ENCODE data around the gene GLMP. TPM values are rescaled to one million over a fixed set of nuclear protein-coding genes. Genes with fewer than 3 reads are reported as not detected.

Gene GLMP
- polyA plus RNA-seq, 1 experiment: 41.1 TPM

DNA sequence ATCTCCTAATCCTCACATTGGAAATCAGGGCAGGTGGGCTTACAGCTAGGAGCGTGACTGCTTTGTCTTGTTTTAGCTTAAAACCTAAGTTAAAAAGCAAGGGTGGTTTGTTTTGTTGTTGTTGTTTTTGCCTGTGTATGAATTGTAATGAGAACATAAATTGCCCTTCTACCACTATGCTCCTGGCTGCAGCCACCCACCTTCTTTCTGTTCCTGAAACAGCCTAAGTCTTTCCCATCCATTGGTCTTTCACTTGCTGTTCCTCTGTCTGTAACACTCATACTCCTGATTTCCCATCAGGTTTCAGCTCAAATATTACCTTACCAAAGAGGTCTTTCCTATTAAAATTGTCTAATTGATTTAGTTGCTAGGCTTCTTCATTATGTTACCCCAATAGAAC lies 12.0 kb downstream of the GLMP start:
- Histone ChIP-seq H3K4me3 (ENCODE audit: low read depth, low read length) (peak overlapping the region; percentile 90), H3K36me3 (ENCODE audit: control insufficient read depth, insufficient read depth, low read length) (no peaks in the 10 kb centered on the region; the same call in none of the 2 replicates), H3K27me3 (ENCODE audit: control insufficient read depth, insufficient read depth, low read length) (no peaks in the 10 kb centered on the region)
- ChIA-PET CTCF (interaction anchor here (1.4 to 1.6 kb wide), 2 partner anchors 12 to 76 kb away, joined by 3 to 7 read pairs; partner anchors contain the start of gene GLMP), POLR2A (no interaction called here)
- DNase-seq (ENCODE audit: low read depth): no peak
- TF ChIP-seq, protein P1, sequence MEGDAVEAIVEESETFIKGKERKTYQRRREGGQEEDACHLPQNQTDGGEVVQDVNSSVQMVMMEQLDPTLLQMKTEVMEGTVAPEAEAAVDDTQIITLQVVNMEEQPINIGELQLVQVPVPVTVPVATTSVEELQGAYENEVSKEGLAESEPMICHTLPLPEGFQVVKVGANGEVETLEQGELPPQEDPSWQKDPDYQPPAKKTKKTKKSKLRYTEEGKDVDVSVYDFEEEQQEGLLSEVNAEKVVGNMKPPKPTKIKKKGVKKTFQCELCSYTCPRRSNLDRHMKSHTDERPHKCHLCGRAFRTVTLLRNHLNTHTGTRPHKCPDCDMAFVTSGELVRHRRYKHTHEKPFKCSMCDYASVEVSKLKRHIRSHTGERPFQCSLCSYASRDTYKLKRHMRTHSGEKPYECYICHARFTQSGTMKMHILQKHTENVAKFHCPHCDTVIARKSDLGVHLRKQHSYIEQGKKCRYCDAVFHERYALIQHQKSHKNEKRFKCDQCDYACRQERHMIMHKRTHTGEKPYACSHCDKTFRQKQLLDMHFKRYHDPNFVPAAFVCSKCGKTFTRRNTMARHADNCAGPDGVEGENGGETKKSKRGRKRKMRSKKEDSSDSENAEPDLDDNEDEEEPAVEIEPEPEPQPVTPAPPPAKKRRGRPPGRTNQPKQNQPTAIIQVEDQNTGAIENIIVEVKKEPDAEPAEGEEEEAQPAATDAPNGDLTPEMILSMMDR (IDR thresholded peaks at IDR 0.05; ENCODE audit: insufficient read depth, low read depth, low read length): no peak

DNA sequence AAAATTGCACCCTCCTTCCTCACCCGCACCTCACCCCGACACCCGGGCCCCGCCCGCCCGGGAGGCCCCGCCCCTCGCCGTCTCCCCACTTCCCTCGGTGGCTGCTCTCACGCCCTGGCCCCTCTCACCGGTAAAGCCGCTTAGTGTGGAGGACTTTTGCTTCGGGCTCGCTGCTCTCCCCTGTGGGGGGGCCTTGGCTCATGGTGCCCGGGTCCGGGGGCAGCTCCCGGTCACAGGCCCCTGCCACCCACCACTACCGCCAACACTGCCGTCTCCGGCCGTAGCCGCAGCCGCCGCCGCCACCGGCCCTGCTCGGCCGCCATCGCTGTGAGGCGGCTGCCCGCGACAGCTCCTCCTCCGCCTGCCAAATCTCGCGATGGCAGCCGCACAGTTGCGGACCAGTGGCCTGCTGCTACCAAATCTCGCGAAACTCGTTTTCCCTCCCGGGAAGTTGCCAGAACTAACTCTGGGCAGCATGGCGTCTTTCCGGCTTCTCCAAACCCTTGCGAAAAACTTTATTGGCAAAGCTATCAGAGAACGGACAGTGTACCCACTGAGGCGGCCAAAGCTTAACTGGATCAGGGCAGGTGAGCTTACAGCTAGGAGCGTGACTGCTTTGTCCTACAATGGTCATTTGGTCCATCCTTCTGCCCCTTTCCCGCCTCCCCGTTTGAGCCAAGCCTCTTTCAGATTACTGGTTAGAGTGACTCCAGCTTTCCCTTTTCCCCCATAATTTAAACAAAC lies 12.8 kb downstream of the GLMP start, which contains the start of gene SMG5:
SMG5 (minus strand) TSS at position 347 of the 744 bp plus-strand sequence; CDS start at position 202, 145 bp downstream.
- CTCF ChIA-PET: interaction anchor here (0.6 to 1.6 kb wide), 8 partner anchors 9 to 183 kb away, joined by 3 to 7 read pairs (median 3); partner anchors contain the start of gene GLMP
- Histone ChIP-seq H3K4me3 (ENCODE audit: low read depth, low read length) (peak within 1 kb of the TSS; percentile 90), H3K36me3 (ENCODE audit: control insufficient read depth, insufficient read depth, low read length) (peaks cover 2% of the 10 kb centered on the region), H3K27me3 (ENCODE audit: control insufficient read depth, insufficient read depth, low read length) (no peaks in the 10 kb centered on the region)
- peak; percentile 87 for DNase-seq (ENCODE audit: low read depth)
- POLR2A ChIA-PET: interaction anchor here (0.6 to 1.2 kb wide), 3 partner anchors 20 to 70 kb away, joined by 3 to 5 read pairs (median 5); partner anchors contain the start of gene PMF1
- TF ChIP-seq, protein P1 (IDR thresholded peaks at IDR 0.05; ENCODE audit: insufficient read depth, low read depth, low read length): no peak

DNA sequence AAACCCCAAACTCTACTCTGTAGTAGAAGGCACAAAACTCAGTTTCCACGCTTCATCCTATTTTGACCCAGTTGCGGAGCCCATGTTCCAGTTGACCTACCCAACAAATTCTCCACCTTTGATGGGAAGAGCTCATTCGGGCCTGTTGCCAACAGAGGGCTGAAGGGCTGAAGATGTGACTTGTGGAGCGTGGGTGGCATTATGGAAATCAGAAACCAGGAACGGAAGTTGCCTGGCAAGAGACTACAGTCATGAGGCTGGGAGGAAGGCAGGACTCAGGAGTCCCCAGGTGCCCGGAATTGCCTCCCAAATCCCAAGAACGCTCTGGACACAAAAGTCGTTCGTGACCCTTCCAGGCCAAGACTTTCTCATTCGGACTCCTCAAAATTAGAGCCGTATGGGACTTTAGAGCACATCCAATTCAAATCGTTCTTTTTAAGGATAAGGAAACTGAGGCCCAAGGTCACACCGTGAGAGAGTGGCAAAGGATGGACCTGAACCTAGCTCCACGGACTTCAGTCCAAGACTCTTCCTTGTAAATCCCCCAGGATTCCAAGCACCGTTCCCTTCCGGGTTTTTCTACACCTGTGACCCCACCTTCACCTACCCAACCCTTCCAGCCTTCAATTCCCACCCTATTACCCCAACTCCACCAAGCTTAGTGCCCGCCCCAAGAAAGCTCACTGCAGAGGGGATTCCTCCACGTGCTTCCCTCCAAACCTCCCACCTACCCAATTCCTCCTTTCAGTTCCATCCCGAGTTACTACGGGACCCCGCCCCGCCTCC lies 13.6 kb downstream of the GLMP start:
- CTCF ChIA-PET: interaction anchor here (0.6 to 1.8 kb wide), 7 partner anchors 8 to 182 kb away, joined by 3 to 6 read pairs (median 3); no protein-coding TSS in a partner anchor
- H3K4me3 ChIP-seq (ENCODE audit: low read depth, low read length): peak overlapping the region; percentile 90
- peaks cover 5% of the 10 kb centered on the region for H3K36me3 ChIP-seq (ENCODE audit: control insufficient read depth, insufficient read depth, low read length)
- POLR2A ChIA-PET: interaction anchor here (0.6 to 1.2 kb wide), 3 partner anchors 19 to 69 kb away, joined by 3 to 5 read pairs (median 5); partner anchors contain the start of gene PMF1
- no peaks in the 10 kb centered on the region for H3K27me3 ChIP-seq (ENCODE audit: control insufficient read depth, insufficient read depth, low read length)
- no peak for DNase-seq (ENCODE audit: low read depth)
- TF ChIP-seq, protein P1 (IDR thresholded peaks at IDR 0.05; ENCODE audit: insufficient read depth, low read depth, low read length): no peak

DNA sequence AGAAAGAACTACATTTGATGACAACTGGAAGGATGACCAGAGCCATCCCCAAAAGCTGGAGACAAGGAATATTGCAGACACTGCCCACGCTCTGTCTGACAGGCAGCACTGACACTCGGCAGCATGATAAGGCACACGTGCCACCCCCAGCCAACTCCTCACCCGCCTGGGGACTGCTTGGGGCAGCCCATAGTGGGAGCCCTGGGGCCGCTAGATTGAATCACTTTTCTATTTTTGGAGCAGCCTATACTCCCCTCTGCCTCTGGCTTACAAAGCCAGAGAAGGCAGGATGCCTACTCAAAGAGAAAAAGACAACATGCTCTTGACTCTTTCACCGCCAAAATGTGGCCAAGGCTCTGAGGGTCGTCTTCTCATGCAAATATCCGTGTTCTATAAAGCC lies 14.2 kb downstream of the GLMP start:
- ChIA-PET POLR2A (no interaction called here), CTCF (interaction anchor here (1.8 kb wide), 1 partner anchor 10 kb away, joined by 6 read pairs; no protein-coding TSS in a partner anchor)

More for the DNA sequence above, 14.2 kb downstream of the GLMP start:
- no peak for DNase-seq (ENCODE audit: low read depth)
- peak overlapping the region; percentile 90 for H3K4me3 ChIP-seq (ENCODE audit: low read depth, low read length)
- no peaks in the 10 kb centered on the region for H3K27me3 ChIP-seq (ENCODE audit: control insufficient read depth, insufficient read depth, low read length)
- H3K36me3 ChIP-seq (ENCODE audit: control insufficient read depth, insufficient read depth, low read length): peaks cover 6% of the 10 kb centered on the region
- TF ChIP-seq, protein P1 (IDR thresholded peaks at IDR 0.05; ENCODE audit: insufficient read depth, low read depth, low read length): peak; percentile 20; the same call in 1 of the 2 replicates

All from BJ (cell line).